MM.1S (cell line): ENCODE measurements around the gene PAX4.

ENCODE experiments used
- DNase-seq: peaks from one replicate; pipeline ENCODE4 v3.0.0-alpha.2; 2015
- H2AFZ ChIP-seq: fragments of 300-600 bp; sonication (generic); 2 replicates; pipeline ENCODE4 v1.6.0; 2016; ENCODE audit warnings: antibody characterized with exemption, low read length
- H3F3A ChIP-seq: fragments of 300-600 bp; sonication (generic); 2 replicates; pipeline ENCODE4 v1.6.1; 2016; ENCODE audit warnings: mild to moderate bottlenecking, antibody characterized with exemption, low read length, moderate library complexity, mixed read lengths; ENCODE audit not compliant: insufficient read depth
- H3K27ac ChIP-seq: fragments of 300-600 bp; sonication (generic); 2 replicates; pipeline ENCODE4 v1.5.1; 2016; ENCODE audit warnings: mild to moderate bottlenecking, low read length
- H3K27me3 ChIP-seq: fragments of 300-600 bp; sonication (generic); replicated peaks from 2 replicates; pipeline ENCODE4 v1.6.0; 2016; ENCODE audit warnings: low read length; ENCODE audit not compliant: insufficient read depth
- H3K36me3 ChIP-seq: fragments of 300-600 bp; sonication (generic); replicated peaks from 2 replicates; pipeline ENCODE4 v1.6.1; 2016; ENCODE audit warnings: mild to moderate bottlenecking, low read length, mixed read lengths; ENCODE audit not compliant: insufficient read depth
- H3K4me1 ChIP-seq: fragments of 300-600 bp; sonication (generic); 2 replicates; pipeline ENCODE4 v1.6.1; 2016; ENCODE audit warnings: low read length, mixed read lengths
- H3K4me2 ChIP-seq: fragments of 300-600 bp; sonication (generic); 2 replicates; pipeline ENCODE4 v1.6.0; 2016; ENCODE audit warnings: low read depth, low read length
- H3K4me3 ChIP-seq: fragments of 300-600 bp; sonication (generic); 2 replicates; pipeline ENCODE4 v1.5.1; 2016; ENCODE audit warnings: low read length, mixed read lengths
- H3K79me2 ChIP-seq: fragments of 300-600 bp; sonication (generic); 2 replicates; pipeline ENCODE4 v1.6.1; 2016; ENCODE audit warnings: mixed run types, low read length, mixed read lengths
- H3K9ac ChIP-seq: fragments of 300-600 bp; sonication (generic); 2 replicates; pipeline ENCODE4 v1.6.1; 2016; ENCODE audit warnings: low read length, mixed read lengths
- H3K9me2 ChIP-seq: fragments of 300-600 bp; sonication (generic); replicated peaks from 2 replicates; pipeline ENCODE4 v1.6.1; 2016; ENCODE audit warnings: mild to moderate bottlenecking, low read length, mixed read lengths; ENCODE audit not compliant: insufficient read depth
- H3K9me3 ChIP-seq: fragments of 300-600 bp; sonication (generic); replicated peaks from 2 replicates; pipeline ENCODE4 v1.6.1; 2016; ENCODE audit warnings: mild to moderate bottlenecking, low read length, mixed read lengths; ENCODE audit not compliant: insufficient read depth
- H4K20me1 ChIP-seq: fragments of 300-600 bp; sonication (generic); 2 replicates; pipeline ENCODE4 v1.6.1; 2016; ENCODE audit warnings: mild to moderate bottlenecking, low read length, moderate library complexity, mixed read lengths; ENCODE audit not compliant: insufficient read depth
- CTCF ChIP-seq: fragments of 300-600 bp; sonication (generic); IDR thresholded peaks from 2 replicates; pipeline ENCODE4 v1.5.1; 2016; ENCODE audit warnings: antibody characterized with exemption, low read length, mixed read lengths
- EZH2 ChIP-seq: fragments of 300-600 bp; sonication (generic); optimal IDR thresholded peaks from 2 replicates; pipeline ENCODE3; 2017; ENCODE audit warnings: low read depth, mild to moderate bottlenecking, antibody characterized with exemption, low read length, mixed read lengths
- EZH2phosphoT487 ChIP-seq: fragments of 300-600 bp; sonication (generic); IDR thresholded peaks from 2 replicates; pipeline ENCODE4 v1.6.1; 2018; ENCODE audit warnings: antibody characterized with exemption, low read length

The PAX4 gene

GRCh38 chr7:127618042-127618441 is at the start of gene PAX4:
PAX4 (minus strand) TSS chr7:127618142; CDS start chr7:127615928, 2,214 bp downstream.
- H3K36me3 ChIP-seq = no peaks in the 10 kb centered on the region
- no peak for TF ChIP-seq EZH2phosphoT487
- TF ChIP-seq EZH2 = no peak
- TF ChIP-seq CTCF = no peak
- H3K4me3 ChIP-seq = no peak within 1 kb of the TSS
- H2AFZ ChIP-seq = no peak within 1 kb of the TSS
- no peak for DNase-seq
- no peak within 1 kb of the TSS for H3K27ac ChIP-seq
- no peaks in the 10 kb centered on the region for H3K4me1 ChIP-seq
- no peak within 1 kb of the TSS for H3K4me2 ChIP-seq
- no peak within 1 kb of the TSS for H3K9ac ChIP-seq
- H3K9me2 ChIP-seq = no peaks in the 10 kb centered on the region
- H4K20me1 ChIP-seq = no peaks in the 10 kb centered on the region
- no peaks in the 10 kb centered on the region for H3F3A ChIP-seq
- peaks cover 24% of the 10 kb centered on the region for H3K27me3 ChIP-seq
- no peaks in the 10 kb centered on the region for H3K9me3 ChIP-seq
- H3K79me2 ChIP-seq = no peaks in the 10 kb centered on the region

GRCh38 chr7:127667017-127667670 is 49.2 kb upstream of the PAX4 start:
- TF ChIP-seq CTCF (no peak), EZH2phosphoT487 (no peak), EZH2 (no peak)
- Histone ChIP-seq H3K4me3 (no peak overlapping the region), H2AFZ (no peak overlapping the region), H3K9me2 (no peaks in the 10 kb centered on the region), H4K20me1 (peaks cover 89% of the 10 kb centered on the region), H3K79me2 (peaks cover 100% of the 10 kb centered on the region), H3K36me3 (peaks cover 6% of the 10 kb centered on the region), H3K27me3 (no peaks in the 10 kb centered on the region), H3K9ac (no peak overlapping the region), H3F3A (peaks cover 3% of the 10 kb centered on the region; the same call in 1 of the 2 replicates), H3K9me3 (no peaks in the 10 kb centered on the region), H3K27ac (no peak overlapping the region), H3K4me2 (no peak overlapping the region), H3K4me1 (no peaks in the 10 kb centered on the region)
- DNase-seq = no peak

GRCh38 chr7:127666602-127667001 is 48.7 kb upstream of the PAX4 start:
- H3K27ac ChIP-seq = no peak overlapping the region
- peaks cover 100% of the 10 kb centered on the region for H3K79me2 ChIP-seq

More at GRCh38 chr7:127666602-127667001, 48.7 kb upstream of the PAX4 start:
- Histone ChIP-seq H3K4me3 (no peak overlapping the region), H3K4me1 (no peaks in the 10 kb centered on the region), H3K9me2 (no peaks in the 10 kb centered on the region), H3F3A (peaks cover 3% of the 10 kb centered on the region; the same call in 1 of the 2 replicates), H3K9me3 (no peaks in the 10 kb centered on the region), H3K9ac (no peak overlapping the region), H4K20me1 (peaks cover 87% of the 10 kb centered on the region), H3K4me2 (no peak overlapping the region), H3K27me3 (no peaks in the 10 kb centered on the region), H2AFZ (no peak overlapping the region), H3K36me3 (peaks cover 7% of the 10 kb centered on the region)
- no peak for TF ChIP-seq EZH2
- no peak for TF ChIP-seq CTCF
- DNase-seq = no peak
